Gastroesophageal sphincter (tissue), 4 donors: ENCODE measurements around the gene MED8. TPM values are rescaled to one million over a fixed set of nuclear protein-coding genes. Genes with fewer than 3 reads are reported as not detected.

Experiments used
- ATAC-seq: fragments of 150-250 bp; one replicate; pipeline ENCODE4 v1.9.1; 2016; ENCODE audit warnings: mild to moderate bottlenecking, moderate library complexity
- H3K27ac ChIP-seq, 4 donors: fragments of 200-600 bp; sonication (generic) in 3 of 4; 1 replicate in 3 of 4; 2 replicates in 1 of 4; pipeline ENCODE4 v1.5.1; 2016 to 2019
- H3K27me3 ChIP-seq: fragments of 200-600 bp; sonication (generic); one replicate; pipeline ENCODE4 v1.5.1; 2019
- H3K36me3 ChIP-seq, 2 donors: fragments of 200-600 bp; sonication (generic); one replicate each; pipeline ENCODE4 v1.5.1; 2019; ENCODE audit warnings: control low read depth in 1 of 2
- H3K4me1 ChIP-seq, 3 donors: fragments of 200-600 bp; sonication (generic); 1 replicate in 2 of 3; 2 replicates in 1 of 3; pipeline ENCODE4 v1.5.1; 2016 to 2019; ENCODE audit warnings: control low read depth in 2 of 3
- H3K4me3 ChIP-seq, 2 donors: fragments of 200-600 bp; sonication (generic); one replicate each; pipeline ENCODE4 v1.5.1; 2019; ENCODE audit warnings: mild to moderate bottlenecking in 1 of 2, moderate library complexity in 1 of 2
- H3K9me3 ChIP-seq, 3 donors: fragments of 200-600 bp; sonication (generic); one replicate each; pipeline ENCODE4 v1.5.1; 2017 to 2019; ENCODE audit warnings: control low read depth in 2 of 3
- CTCF ChIP-seq, 4 experiments: fragments of 200-600 bp in 2 of 4; fragments of 450-650 bp in 2 of 4; sonication (generic) in 1 of 4; IDR thresholded peaks; one replicate each; pipeline ENCODE4 v1.5.1; 2017 to 2019; ENCODE audit warnings: antibody characterized with exemption in 4 of 4, mild to moderate bottlenecking in 2 of 4, moderate library complexity in 2 of 4
- EP300 ChIP-seq: sonication (generic); formaldehyde crosslinking; IDR thresholded peaks from one replicate; pipeline ENCODE4 v1.6.1; 2017; ENCODE audit warnings: antibody characterized with exemption, mild to moderate bottlenecking
- POLR2A ChIP-seq, 2 donors: fragments of 450-650 bp; IDR thresholded peaks; one replicate each; pipeline ENCODE4 v1.6.1; 2017; ENCODE audit warnings: antibody characterized with exemption in 2 of 2, mild to moderate bottlenecking in 2 of 2, moderate library complexity in 1 of 2
- POLR2AphosphoS5 ChIP-seq: sonication (generic); formaldehyde crosslinking; IDR thresholded peaks from one replicate; pipeline ENCODE4 v1.6.1; 2017; ENCODE audit warnings: antibody characterized with exemption
- WGBS, 2 donors: methylation state at CpG; one replicate each; pipeline ENCODE4 v1.1.5; 2018; ENCODE audit warnings: low coverage in 1 of 2; 5-methylcytosine and 5-hydroxymethylcytosine counted together
- total RNA-seq, 4 donors: library from RNA; depleted of rRNA; stranded (reverse); fragments of >200 nt; gene quantifications; one replicate each; pipeline ENCODE4 v1.1.0, GENCODE V29; 2016

The MED8 gene
- total RNA-seq, 4 donors from 2014 or later, result 31.4 to 41.1 (median 33.6) TPM

- H3K4me3 ChIP-seq, result no peak overlapping the region
- H3K36me3 ChIP-seq, result peaks cover 0 to 14% of the 10 kb centered on the region in 2 donors
- WGBS, 2 donors, result 88 to 90% methylated on average over 4 of the region's 4 CpGs
- no peak overlapping the region for H3K27ac ChIP-seq
- TF ChIP-seq POLR2A (IDR thresholded peaks at IDR 0.05) (no peak), EP300 (no peak), POLR2AphosphoS5 (no peak)
- H3K9me3 ChIP-seq, result no peaks in the 10 kb centered on the region
- no peaks in the 10 kb centered on the region for H3K27me3 ChIP-seq
- peaks cover 0 to 17% (median 7%) of the 10 kb centered on the region in 3 donors for H3K4me1 ChIP-seq
- no peak for ATAC-seq
Measured at GRCh38 chr1:43395523-43395922, 5.9 kb upstream of the MED8 start.

- 72% methylated on average over 3 of the region's 3 CpGs; no CpG with 5 or more reads in 1 of the 2 donors for WGBS, 2 donors
Measured at GRCh38 chr1:43392702-43393101, 3.1 kb upstream of the MED8 start.

GRCh38 chr1:43388613-43389012, 987 bp downstream of the MED8 start:
- H3K9me3 ChIP-seq, result no peaks in the 10 kb centered on the region
- WGBS, 2 donors, result 15 to 38% methylated on average over 2 to 3 of the region's 3 CpGs
- H3K4me1 ChIP-seq, result peaks cover 6 to 30% (median 22%) of the 10 kb centered on the region in 3 donors
- H3K36me3 ChIP-seq, result peaks cover 0 to 42% of the 10 kb centered on the region in 2 donors
- H3K27ac ChIP-seq, result peak overlapping the region in 1 of 4 donors; percentile 87
- peak overlapping the region; percentile 56 to 67 for H3K4me3 ChIP-seq
- H3K27me3 ChIP-seq, result no peaks in the 10 kb centered on the region
- TF ChIP-seq POLR2AphosphoS5 (no peak), CTCF (IDR thresholded peaks at IDR 0.05) (no peak), POLR2A (IDR thresholded peaks at IDR 0.05) (no peak), EP300 (no peak)
- ATAC-seq, result no peak

More at GRCh38 chr1:43392702-43393101, 3.1 kb upstream of the MED8 start:
- Histone ChIP-seq H3K36me3 (peaks cover 0 to 14% of the 10 kb centered on the region in 2 donors), H3K4me1 (peaks cover 6 to 36% (median 22%) of the 10 kb centered on the region in 3 donors), H3K9me3 (no peaks in the 10 kb centered on the region), H3K4me3 (no peak overlapping the region), H3K27me3 (no peaks in the 10 kb centered on the region), H3K27ac (no peak overlapping the region)
- no peak for TF ChIP-seq POLR2A (IDR thresholded peaks at IDR 0.05)
- TF ChIP-seq CTCF (IDR thresholded peaks at IDR 0.05), result no peak
- no peak for TF ChIP-seq POLR2AphosphoS5
- TF ChIP-seq EP300, result no peak
- no peak for ATAC-seq

- no peak overlapping the region for H3K27ac ChIP-seq
- WGBS, 2 donors, result 50 to 75% methylated on average over 1 to 3 of the region's 4 CpGs
- H3K4me3 ChIP-seq, result no peak overlapping the region
- no peaks in the 10 kb centered on the region for H3K27me3 ChIP-seq
- peaks cover 0 to 46% of the 10 kb centered on the region in 2 donors for H3K36me3 ChIP-seq
- no peaks in the 10 kb centered on the region for H3K9me3 ChIP-seq
- TF ChIP-seq CTCF (IDR thresholded peaks at IDR 0.05) (no peak), EP300 (no peak), POLR2A (IDR thresholded peaks at IDR 0.05) (no peak), POLR2AphosphoS5 (no peak)
- H3K4me1 ChIP-seq, result peaks cover 6 to 30% (median 22%) of the 10 kb centered on the region in 3 donors
- ATAC-seq, result no peak
Measured at GRCh38 chr1:43387976-43388599, 1.5 kb downstream of the MED8 start.

GRCh38 chr1:43386676-43387075, 2.9 kb downstream of the MED8 start:
- TF ChIP-seq CTCF (IDR thresholded peaks at IDR 0.05) (no peak), POLR2AphosphoS5 (no peak), EP300 (no peak), POLR2A (IDR thresholded peaks at IDR 0.05) (no peak)
- Histone ChIP-seq H3K4me1 (peaks cover 6 to 43% (median 22%) of the 10 kb centered on the region in 3 donors), H3K9me3 (no peaks in the 10 kb centered on the region), H3K27me3 (no peaks in the 10 kb centered on the region), H3K36me3 (peaks cover 0 to 60% of the 10 kb centered on the region in 2 donors), H3K4me3 (no peak overlapping the region), H3K27ac (no peak overlapping the region)
- 85 to 86% methylated on average over 4 to 6 of the region's 6 CpGs for WGBS, 2 donors
- no peak for ATAC-seq
